ENCODE results near the gene RBM20. TPM values are rescaled to one million over a fixed set of nuclear protein-coding genes. Genes with fewer than 3 reads are reported as not detected.
"Not testable (repeated sequence)": the region's sequence is repeated elsewhere in the genome, so short reads cannot be mapped to it uniquely, and the experiment has no call there.

RBM20 gene
- polyA plus RNA-seq, 3 donors, result not detected

GRCh38 chr10:110725801-110726630 lies 81.9 kb downstream of the RBM20 start:
- no peaks in the 10 kb centered on the region for H3K9me3 ChIP-seq (replicated peaks in 1 of 2; ENCODE audit: control insufficient read depth in 1 of 2, insufficient read depth in 1 of 2, low read length in 2 of 2)
- no peak overlapping the region for H3K4me3 ChIP-seq (replicated peaks in 1 of 3; ENCODE audit: low read depth in 2 of 3, low read length in 3 of 3)
- no peak for TF ChIP-seq CTCF (IDR thresholded peaks at IDR 0.05)
- H3K9me3 Mint-ChIP-seq, result peaks cover 0 to 1% (median 0%) of the 10 kb centered on the region in 7 donors
- no peak overlapping the region for H3K9ac ChIP-seq (ENCODE audit: insufficient read depth, low read length, poor library complexity, severe bottlenecking)
- no peaks in the 10 kb centered on the region for H3K79me2 ChIP-seq (ENCODE audit: insufficient read depth, low read length)
- H3K27ac Mint-ChIP-seq, result peak overlapping the region in 1 of 7 donors; percentile 36
- H3K4me2 ChIP-seq (replicated peaks; ENCODE audit: extremely low read depth, low read length, poor library complexity, severe bottlenecking), result no peak overlapping the region
- peaks cover 9% of the 10 kb centered on the region for H3K4me1 Mint-ChIP-seq
- H3K36me3 Mint-ChIP-seq, result no peaks in the 10 kb centered on the region
- H2AFZ ChIP-seq (ENCODE audit: insufficient read depth, low read depth, low read length, poor library complexity, severe bottlenecking), result no peak overlapping the region
- H3K27ac ChIP-seq (ENCODE audit: low read depth in 1 of 2, low read length in 2 of 2), result no peak overlapping the region
- no peaks in the 10 kb centered on the region for H3K4me1 ChIP-seq (ENCODE audit: control insufficient read depth in 1 of 2, insufficient read depth in 2 of 2, low read length in 2 of 2)
- H4K20me1 ChIP-seq (ENCODE audit: insufficient read depth, low read length), result no peaks in the 10 kb centered on the region
- H3K4me3 Mint-ChIP-seq, result no peak overlapping the region
- H3K27me3 ChIP-seq (ENCODE audit: control insufficient read depth in 2 of 2, insufficient read depth in 2 of 2, low read length in 2 of 2), result no peaks in the 10 kb centered on the region
- intact Hi-C loops (cut with micrococcal nuclease), result no loop called here
- H3K27me3 Mint-ChIP-seq (ENCODE audit: low read depth in 3 of 3), result peaks cover 0 to 7% (median 2%) of the 10 kb centered on the region in 3 donors
- WGBS (ENCODE audit: insufficient coverage), result 60% methylated on average over 2 of the region's 10 CpGs
- DNase-seq, result no peak
- H3K36me3 ChIP-seq (replicated peaks in 1 of 2; ENCODE audit: control insufficient read depth in 1 of 2, insufficient read depth in 2 of 2, low read length in 2 of 2), result no peaks in the 10 kb centered on the region

- H2AFZ ChIP-seq (ENCODE audit: insufficient read depth, low read depth, low read length, poor library complexity, severe bottlenecking); H3K27me3 ChIP-seq (ENCODE audit: control insufficient read depth in 2 of 2, insufficient read depth in 2 of 2, low read length in 2 of 2); H3K4me1 ChIP-seq (ENCODE audit: control insufficient read depth in 1 of 2, insufficient read depth in 2 of 2, low read length in 2 of 2); H3K27ac ChIP-seq (ENCODE audit: low read depth in 1 of 2, low read length in 2 of 2); H3K27ac Mint-ChIP-seq; H3K4me2 ChIP-seq (replicated peaks; ENCODE audit: extremely low read depth, low read length, poor library complexity, severe bottlenecking); H3K9me3 Mint-ChIP-seq; H3K9ac ChIP-seq (ENCODE audit: insufficient read depth, low read length, poor library complexity, severe bottlenecking); H3K36me3 ChIP-seq (replicated peaks in 1 of 2; ENCODE audit: control insufficient read depth in 1 of 2, insufficient read depth in 2 of 2, low read length in 2 of 2); H3K4me3 ChIP-seq (replicated peaks in 1 of 3; ENCODE audit: low read depth in 2 of 3, low read length in 3 of 3); H3K4me3 Mint-ChIP-seq; H3K9me3 ChIP-seq (replicated peaks in 1 of 2; ENCODE audit: control insufficient read depth in 1 of 2, insufficient read depth in 1 of 2, low read length in 2 of 2); H4K20me1 ChIP-seq (ENCODE audit: insufficient read depth, low read length); H3K79me2 ChIP-seq (ENCODE audit: insufficient read depth, low read length); H3K36me3 Mint-ChIP-seq; intact Hi-C loops (cut with micrococcal nuclease); DNase-seq: not testable (repeated sequence)
- peaks cover 8 to 23% (median 10%) of the 10 kb centered on the region in 3 donors for H3K27me3 Mint-ChIP-seq (ENCODE audit: low read depth in 3 of 3)
- H3K4me1 Mint-ChIP-seq, result peaks cover 11% of the 10 kb centered on the region
- no CpG with 5 or more reads among the region's 2 CpGs for WGBS (ENCODE audit: insufficient coverage)
These were observed 83.6 kb downstream of the RBM20 start for GRCh38 chr10:110727785-110728184.

All from CD14-positive monocyte (primary cell).